Spleen (tissue), 11 donors: ENCODE data around the gene CEP152. TPM values are rescaled to one million over a fixed set of nuclear protein-coding genes. Genes with fewer than 3 reads are reported as not detected.

ENCODE experiments used
- DNase-seq: peaks from one replicate; pipeline ENCODE4 v3.0.0-alpha.2; 2020
- H3K27ac ChIP-seq, 8 donors: fragments of 200-600 bp; sonication (generic) in 7 of 8; 1 replicate in 4 of 8; 2 replicates in 4 of 8; pipeline versions ENCODE4 v1.5.0 to v1.8.0; 2016 to 2021; ENCODE audit warnings: inconsistent platforms in 4 of 8, mild to moderate bottlenecking in 4 of 8, moderate library complexity in 1 of 8
- H3K27me3 ChIP-seq, 7 donors: fragments of 200-600 bp; sonication (generic) in 6 of 7; replicated peaks in 1 of 7; 1 replicate in 4 of 7; 2 replicates in 3 of 7; pipeline versions ENCODE4 v1.5.0 to v1.8.0; 2016 to 2021; ENCODE audit warnings: inconsistent platforms in 3 of 7, mild to moderate bottlenecking in 1 of 7
- H3K36me3 ChIP-seq, 6 donors: fragments of 200-600 bp; sonication (generic) in 5 of 6; 1 replicate in 4 of 6; 2 replicates in 2 of 6; pipeline versions ENCODE4 v1.5.0 to v1.8.0; 2016 to 2021; ENCODE audit warnings: inconsistent platforms in 2 of 6
- H3K4me1 ChIP-seq, 6 donors: fragments of 200-600 bp; sonication (generic) in 5 of 6; 1 replicate in 3 of 6; 2 replicates in 3 of 6; pipeline versions ENCODE4 v1.5.0 to v1.8.0; 2016 to 2021; ENCODE audit warnings: inconsistent platforms in 3 of 6
- H3K4me3 ChIP-seq, 8 donors: fragments of 200-600 bp; sonication (generic) in 7 of 8; 1 replicate in 4 of 8; 2 replicates in 4 of 8; pipeline versions ENCODE4 v1.5.0 to v1.8.0; 2016 to 2021; ENCODE audit warnings: inconsistent platforms in 4 of 8, mild to moderate bottlenecking in 4 of 8, moderate library complexity in 2 of 8
- H3K9me3 ChIP-seq, 8 donors: fragments of 200-600 bp; sonication (generic) in 7 of 8; 1 replicate in 4 of 8; 2 replicates in 4 of 8; pipeline versions ENCODE4 v1.5.0 to v1.8.0; 2016 to 2021; ENCODE audit warnings: inconsistent platforms in 4 of 8
- CTCF ChIP-seq, 11 experiments: fragments of 200-600 bp in 7 of 11; fragments of 450-650 bp in 4 of 11; sonication (generic) in 4 of 11; IDR thresholded peaks in 8 of 11; conservative IDR thresholded peaks in 3 of 11; 1 replicate in 7 of 11; 2 replicates in 4 of 11; pipeline versions ENCODE4 v1.4.0 to v1.8.0; 2016 to 2021; ENCODE audit warnings: antibody characterized with exemption in 11 of 11, inconsistent platforms in 4 of 11, mild to moderate bottlenecking in 1 of 11
- POLR2A ChIP-seq, 3 donors: fragments of 450-650 bp; IDR thresholded peaks; one replicate each; pipeline ENCODE4 v1.5.1; 2017; ENCODE audit warnings: antibody characterized with exemption in 3 of 3, mild to moderate bottlenecking in 1 of 3
- POLR2AphosphoS5 ChIP-seq, 3 donors: sonication (generic); formaldehyde crosslinking; IDR thresholded peaks; one replicate each; pipeline ENCODE4 v1.5.1; 2017; ENCODE audit warnings: antibody characterized with exemption in 3 of 3
- whole genome bisulfite sequencing, 5 donors: extraction: QIAGEN DNeasy Blood & Tissue Kit in 3 of 5; methylation state at CpG; one replicate each; pipeline versions ENCODE4 v1.1.5 to v1.1.7; 2013 to 2018; 5-methylcytosine and 5-hydroxymethylcytosine counted together
- intact Hi-C: fragments of 100-400 bp; cut with DNase I; formaldehyde crosslinking; loops from one replicate; pipeline ENCODE4 v1.15.0; 2023; ENCODE audit warnings: low total_unique reads
- polyA plus RNA-seq, 3 donors: library from polyadenylated mRNA; stranded (reverse); fragments of 200-250 nt; gene quantifications; one replicate each; pipeline ENCODE4 v1.2.1, GENCODE V29; 2013
- total RNA-seq, 7 donors: library from RNA; depleted of rRNA in 3 of 7; stranded (reverse); fragments of >200 nt in 3 of 7; fragmentation: NEBNext Ultra II Directional in 4 of 7; extraction: Animal tissue kit (Norgen Biotek cat#: 25700) in 4 of 7; gene quantifications; one replicate each; pipeline versions ENCODE4 v1.1.0 to v1.2.1, GENCODE V29; 2016 to 2021
- donor health status: healthy with polysubstance abuse.
- donor health status: DM: no; HTN: no; CAD: no; lungs with moderate emphysema.
- donor health status: DM: no; HTN: no; CAD: no.
- donor health status: Bipolar disorder and iron deficiency.
- donor health status: healthy.
- donor health status: DM: no; HTN: no; CAD: no.
- donor health status: DM: yes; HTN: yes; CAD: no.

The CEP152 gene
- total and polyA plus RNA-seq, 10 donors = 1.2 to 15.1 (median 7.5) TPM

- Histone ChIP-seq H3K27me3 (no peaks in the 10 kb centered on the region), H3K36me3 (no peaks in the 10 kb centered on the region), H3K9me3 (no peaks in the 10 kb centered on the region), H3K27ac (no peak overlapping the region), H3K4me3 (no peak overlapping the region), H3K4me1 (no peaks in the 10 kb centered on the region)
- 72 to 91% (median 86%) methylated on average over 2 of the region's 2 CpGs for WGBS, 5 donors
- intact Hi-C loops = no loop called here
- no peak for DNase-seq
- TF ChIP-seq CTCF (IDR thresholded peaks at IDR 0.05 in 8 of 11, conservative IDR thresholded peaks at IDR 0.05 in 3 of 11) (no peak), POLR2AphosphoS5 (IDR thresholded peaks at IDR 0.05) (no peak), POLR2A (IDR thresholded peaks at IDR 0.05) (no peak)
Measured at GRCh38 chr15:48850648-48851047, 39.8 kb upstream of the CEP152 start.

GRCh38 chr15:48845123-48845522 lies 34.3 kb upstream of the CEP152 start:
- TF ChIP-seq POLR2A (IDR thresholded peaks at IDR 0.05) = no peak
- TF ChIP-seq POLR2AphosphoS5 (IDR thresholded peaks at IDR 0.05) = no peak
- no peak for TF ChIP-seq CTCF (IDR thresholded peaks at IDR 0.05 in 8 of 11, conservative IDR thresholded peaks at IDR 0.05 in 3 of 11)
- Histone ChIP-seq H3K9me3 (peaks cover 0 to 5% (median 0%) of the 10 kb centered on the region in 8 donors), H3K36me3 (no peaks in the 10 kb centered on the region), H3K4me3 (no peak overlapping the region), H3K27me3 (no peaks in the 10 kb centered on the region), H3K27ac (no peak overlapping the region), H3K4me1 (no peaks in the 10 kb centered on the region)
- DNase-seq = no peak
- intact Hi-C loops = no loop called here
- 69 to 91% (median 75%) methylated on average over 1 of the region's 1 CpG for WGBS, 5 donors

GRCh38 chr15:48842501-48842900 lies 31.6 kb upstream of the CEP152 start:
- H3K4me1 ChIP-seq = no peaks in the 10 kb centered on the region
- H3K27ac ChIP-seq = no peak overlapping the region
- no peaks in the 10 kb centered on the region for H3K36me3 ChIP-seq
- no peak overlapping the region for H3K4me3 ChIP-seq
- intact Hi-C loops = no loop called here
- peaks cover 0 to 5% (median 0%) of the 10 kb centered on the region in 8 donors for H3K9me3 ChIP-seq
- H3K27me3 ChIP-seq = no peaks in the 10 kb centered on the region
- 77 to 97% (median 80%) methylated on average over 6 of the region's 6 CpGs for WGBS, 5 donors
- TF ChIP-seq POLR2AphosphoS5 (IDR thresholded peaks at IDR 0.05) = no peak
- TF ChIP-seq POLR2A (IDR thresholded peaks at IDR 0.05) = no peak
- TF ChIP-seq CTCF (IDR thresholded peaks at IDR 0.05 in 8 of 11, conservative IDR thresholded peaks at IDR 0.05 in 3 of 11) = no peak
- no peak for DNase-seq

- WGBS, 5 donors = 86 to 95% (median 91%) methylated on average over 5 of the region's 5 CpGs
- H3K27ac ChIP-seq = no peak overlapping the region
- no peak overlapping the region for H3K4me3 ChIP-seq
- H3K9me3 ChIP-seq = peaks cover 4 to 26% (median 23%) of the 10 kb centered on the region in 8 donors
- H3K36me3 ChIP-seq = no peaks in the 10 kb centered on the region
- TF ChIP-seq POLR2AphosphoS5 (IDR thresholded peaks at IDR 0.05) (no peak), CTCF (IDR thresholded peaks at IDR 0.05 in 8 of 11, conservative IDR thresholded peaks at IDR 0.05 in 3 of 11) (no peak), POLR2A (IDR thresholded peaks at IDR 0.05) (no peak)
- DNase-seq = no peak
- peaks cover 0 to 5% (median 0%) of the 10 kb centered on the region in 7 donors for H3K27me3 ChIP-seq
- intact Hi-C loops = no loop called here
- no peaks in the 10 kb centered on the region for H3K4me1 ChIP-seq
Measured at GRCh38 chr15:48834756-48835155, 23.9 kb upstream of the CEP152 start.
